ENCODE results near the gene SH3BGRL2. TPM values are rescaled to one million over a fixed set of nuclear protein-coding genes. Genes with fewer than 3 reads are reported as not detected.

SH3BGRL2 gene
- total RNA-seq, 2 donors from 2014 or later: 24.1 to 29.1 TPM

GRCh38 chr6:79684876-79685275 lies 53.7 kb downstream of the SH3BGRL2 start:
- H3K4me1 ChIP-seq (ENCODE audit: control insufficient read depth in 1 of 2, low read depth in 2 of 2): no peaks in the 10 kb centered on the region
- no peaks in the 10 kb centered on the region for H3K9me3 ChIP-seq
- H3K4me3 ChIP-seq: no peak overlapping the region
- DNase-seq (ENCODE audit: low spot score): no peak
- TF ChIP-seq CTCF (IDR thresholded peaks at IDR 0.05): no peak
- no peak overlapping the region for H3K27ac ChIP-seq
- H3K36me3 ChIP-seq: peaks cover 3% of the 10 kb centered on the region
- H3K27me3 ChIP-seq (replicated peaks; ENCODE audit: insufficient read depth): no peaks in the 10 kb centered on the region
- ATAC-seq (ENCODE audit: insufficient number of reproducible peaks, low FRiP score, low read depth): no peak

- Histone ChIP-seq H3K27ac (no peak overlapping the region), H3K4me3 (no peak overlapping the region), H3K4me1 (ENCODE audit: control insufficient read depth in 1 of 2, low read depth in 2 of 2) (no peaks in the 10 kb centered on the region), H3K36me3 (peaks cover 3% of the 10 kb centered on the region), H3K27me3 (replicated peaks; ENCODE audit: insufficient read depth) (no peaks in the 10 kb centered on the region), H3K9me3 (no peaks in the 10 kb centered on the region)
- no peak for TF ChIP-seq CTCF (IDR thresholded peaks at IDR 0.05)
- no peak for DNase-seq (ENCODE audit: low spot score)
- ATAC-seq (ENCODE audit: insufficient number of reproducible peaks, low FRiP score, low read depth): no peak
Measured at GRCh38 chr6:79686707-79687309, 55.7 kb downstream of the SH3BGRL2 start.

GRCh38 chr6:79687759-79688158 lies 56.6 kb downstream of the SH3BGRL2 start:
- no peak for TF ChIP-seq CTCF (IDR thresholded peaks at IDR 0.05)
- Histone ChIP-seq H3K27ac (no peak overlapping the region), H3K36me3 (peaks cover under 1% of the 10 kb centered on the region), H3K4me1 (ENCODE audit: control insufficient read depth in 1 of 2, low read depth in 2 of 2) (no peaks in the 10 kb centered on the region), H3K9me3 (no peaks in the 10 kb centered on the region), H3K4me3 (no peak overlapping the region), H3K27me3 (replicated peaks; ENCODE audit: insufficient read depth) (no peaks in the 10 kb centered on the region)
- DNase-seq (ENCODE audit: low spot score): no peak
- ATAC-seq (ENCODE audit: insufficient number of reproducible peaks, low FRiP score, low read depth): no peak

GRCh38 chr6:79694156-79694555 lies 63.0 kb downstream of the SH3BGRL2 start:
- no peaks in the 10 kb centered on the region for H3K4me1 ChIP-seq (ENCODE audit: control insufficient read depth in 1 of 2, low read depth in 2 of 2)
- H3K9me3 ChIP-seq: no peaks in the 10 kb centered on the region
- no peaks in the 10 kb centered on the region for H3K36me3 ChIP-seq
- ATAC-seq (ENCODE audit: insufficient number of reproducible peaks, low FRiP score, low read depth): no peak
- DNase-seq (ENCODE audit: low spot score): no peak
- H3K27ac ChIP-seq: no peak overlapping the region
- H3K27me3 ChIP-seq (replicated peaks; ENCODE audit: insufficient read depth): no peaks in the 10 kb centered on the region
- no peak for TF ChIP-seq CTCF (IDR thresholded peaks at IDR 0.05)
- H3K4me3 ChIP-seq: no peak overlapping the region

GRCh38 chr6:79694623-79695343 lies 63.7 kb downstream of the SH3BGRL2 start:
- no peaks in the 10 kb centered on the region for H3K4me1 ChIP-seq (ENCODE audit: control insufficient read depth in 1 of 2, low read depth in 2 of 2)
- H3K4me3 ChIP-seq: no peak overlapping the region
- no peak for TF ChIP-seq CTCF (IDR thresholded peaks at IDR 0.05)
- H3K27ac ChIP-seq: no peak overlapping the region
- no peaks in the 10 kb centered on the region for H3K27me3 ChIP-seq (replicated peaks; ENCODE audit: insufficient read depth)
- DNase-seq (ENCODE audit: low spot score) (no peak), ATAC-seq (ENCODE audit: insufficient number of reproducible peaks, low FRiP score, low read depth) (no peak)
- H3K9me3 ChIP-seq: no peaks in the 10 kb centered on the region
- H3K36me3 ChIP-seq: no peaks in the 10 kb centered on the region

Data from thoracic aorta (tissue), 2 donors.